ENCODE results near the gene NVL.

The NVL gene

GRCh38 chr1:224301391-224301790, 28.6 kb downstream of the NVL start:
- no peaks in the 10 kb centered on the region for H3K4me1 ChIP-seq (ENCODE audit: insufficient read depth, low read length, poor library complexity, severe bottlenecking)
- no peak overlapping the region for H2AFZ ChIP-seq (ENCODE audit: low read length)
- no peak overlapping the region for H3K4me2 ChIP-seq (ENCODE audit: low read depth, low read length, poor library complexity, severe bottlenecking)
- H3F3A ChIP-seq (ENCODE audit: low read depth), result no peaks in the 10 kb centered on the region
- H3K36me3 ChIP-seq (ENCODE audit: insufficient read depth, low read length), result peaks cover 87% of the 10 kb centered on the region; the same call in 1 of the 2 replicates
- no peaks in the 10 kb centered on the region for H3K27me3 ChIP-seq (ENCODE audit: insufficient read depth, low read length, poor library complexity, severe bottlenecking)
- H3K4me3 ChIP-seq (ENCODE audit: low read length, poor library complexity, severe bottlenecking), result no peak overlapping the region
- H3K9ac ChIP-seq (ENCODE audit: low read depth, low read length, poor library complexity, severe bottlenecking), result no peak overlapping the region
- TF ChIP-seq, protein P1, sequence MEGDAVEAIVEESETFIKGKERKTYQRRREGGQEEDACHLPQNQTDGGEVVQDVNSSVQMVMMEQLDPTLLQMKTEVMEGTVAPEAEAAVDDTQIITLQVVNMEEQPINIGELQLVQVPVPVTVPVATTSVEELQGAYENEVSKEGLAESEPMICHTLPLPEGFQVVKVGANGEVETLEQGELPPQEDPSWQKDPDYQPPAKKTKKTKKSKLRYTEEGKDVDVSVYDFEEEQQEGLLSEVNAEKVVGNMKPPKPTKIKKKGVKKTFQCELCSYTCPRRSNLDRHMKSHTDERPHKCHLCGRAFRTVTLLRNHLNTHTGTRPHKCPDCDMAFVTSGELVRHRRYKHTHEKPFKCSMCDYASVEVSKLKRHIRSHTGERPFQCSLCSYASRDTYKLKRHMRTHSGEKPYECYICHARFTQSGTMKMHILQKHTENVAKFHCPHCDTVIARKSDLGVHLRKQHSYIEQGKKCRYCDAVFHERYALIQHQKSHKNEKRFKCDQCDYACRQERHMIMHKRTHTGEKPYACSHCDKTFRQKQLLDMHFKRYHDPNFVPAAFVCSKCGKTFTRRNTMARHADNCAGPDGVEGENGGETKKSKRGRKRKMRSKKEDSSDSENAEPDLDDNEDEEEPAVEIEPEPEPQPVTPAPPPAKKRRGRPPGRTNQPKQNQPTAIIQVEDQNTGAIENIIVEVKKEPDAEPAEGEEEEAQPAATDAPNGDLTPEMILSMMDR (conservative IDR thresholded peaks at IDR 0.05; ENCODE audit: low read length), result no peak
- no peak for TF ChIP-seq EZH2phosphoT487 (IDR thresholded peaks at IDR 0.05; ENCODE audit: borderline replicate concordance)
- no peaks in the 10 kb centered on the region for H3K79me2 ChIP-seq (ENCODE audit: insufficient read depth, low read length)
- H3K9me2 ChIP-seq (replicated peaks; ENCODE audit: low read depth, low read length), result no peaks in the 10 kb centered on the region
- no peaks in the 10 kb centered on the region for H4K20me1 ChIP-seq (ENCODE audit: insufficient read depth, low read length, poor library complexity, severe bottlenecking)
- H3K9me3 ChIP-seq (ENCODE audit: insufficient read depth, low read depth, low read length), result no peaks in the 10 kb centered on the region

DNA sequence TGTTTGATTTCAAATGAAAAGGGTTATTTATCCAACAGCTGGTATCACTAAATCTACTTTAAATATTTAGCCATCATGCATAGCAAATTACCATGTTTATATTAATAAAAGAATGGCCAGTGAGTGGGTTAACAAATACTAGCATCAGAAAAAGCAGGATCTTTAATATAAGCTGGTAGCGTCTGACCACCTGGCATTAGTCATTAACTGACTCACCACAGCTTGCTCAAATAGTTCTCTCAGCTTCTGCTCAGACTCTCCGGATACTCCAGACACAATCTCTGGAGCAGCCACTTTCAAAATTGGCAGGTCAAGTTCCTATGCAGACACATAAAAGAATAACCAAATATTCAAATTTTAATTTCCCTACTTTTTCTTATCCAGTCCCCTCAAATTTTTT, 29.6 kb downstream of the NVL start:
- Histone ChIP-seq H3K36me3 (ENCODE audit: insufficient read depth, low read length) (peaks cover 87% of the 10 kb centered on the region; the same call in 1 of the 2 replicates), H3K4me1 (ENCODE audit: insufficient read depth, low read length, poor library complexity, severe bottlenecking) (no peaks in the 10 kb centered on the region), H3K27me3 (ENCODE audit: insufficient read depth, low read length, poor library complexity, severe bottlenecking) (no peaks in the 10 kb centered on the region), H4K20me1 (ENCODE audit: insufficient read depth, low read length, poor library complexity, severe bottlenecking) (no peaks in the 10 kb centered on the region), H3K9me2 (replicated peaks; ENCODE audit: low read depth, low read length) (no peaks in the 10 kb centered on the region), H2AFZ (ENCODE audit: low read length) (no peak overlapping the region), H3K4me2 (ENCODE audit: low read depth, low read length, poor library complexity, severe bottlenecking) (no peak overlapping the region), H3K79me2 (ENCODE audit: insufficient read depth, low read length) (no peaks in the 10 kb centered on the region), H3F3A (ENCODE audit: low read depth) (no peaks in the 10 kb centered on the region), H3K9me3 (ENCODE audit: insufficient read depth, low read depth, low read length) (no peaks in the 10 kb centered on the region), H3K9ac (ENCODE audit: low read depth, low read length, poor library complexity, severe bottlenecking) (no peak overlapping the region), H3K4me3 (ENCODE audit: low read length, poor library complexity, severe bottlenecking) (no peak overlapping the region)
- TF ChIP-seq, protein P1 (conservative IDR thresholded peaks at IDR 0.05; ENCODE audit: low read length), result no peak
- no peak for TF ChIP-seq EZH2phosphoT487 (IDR thresholded peaks at IDR 0.05; ENCODE audit: borderline replicate concordance)

DNA sequence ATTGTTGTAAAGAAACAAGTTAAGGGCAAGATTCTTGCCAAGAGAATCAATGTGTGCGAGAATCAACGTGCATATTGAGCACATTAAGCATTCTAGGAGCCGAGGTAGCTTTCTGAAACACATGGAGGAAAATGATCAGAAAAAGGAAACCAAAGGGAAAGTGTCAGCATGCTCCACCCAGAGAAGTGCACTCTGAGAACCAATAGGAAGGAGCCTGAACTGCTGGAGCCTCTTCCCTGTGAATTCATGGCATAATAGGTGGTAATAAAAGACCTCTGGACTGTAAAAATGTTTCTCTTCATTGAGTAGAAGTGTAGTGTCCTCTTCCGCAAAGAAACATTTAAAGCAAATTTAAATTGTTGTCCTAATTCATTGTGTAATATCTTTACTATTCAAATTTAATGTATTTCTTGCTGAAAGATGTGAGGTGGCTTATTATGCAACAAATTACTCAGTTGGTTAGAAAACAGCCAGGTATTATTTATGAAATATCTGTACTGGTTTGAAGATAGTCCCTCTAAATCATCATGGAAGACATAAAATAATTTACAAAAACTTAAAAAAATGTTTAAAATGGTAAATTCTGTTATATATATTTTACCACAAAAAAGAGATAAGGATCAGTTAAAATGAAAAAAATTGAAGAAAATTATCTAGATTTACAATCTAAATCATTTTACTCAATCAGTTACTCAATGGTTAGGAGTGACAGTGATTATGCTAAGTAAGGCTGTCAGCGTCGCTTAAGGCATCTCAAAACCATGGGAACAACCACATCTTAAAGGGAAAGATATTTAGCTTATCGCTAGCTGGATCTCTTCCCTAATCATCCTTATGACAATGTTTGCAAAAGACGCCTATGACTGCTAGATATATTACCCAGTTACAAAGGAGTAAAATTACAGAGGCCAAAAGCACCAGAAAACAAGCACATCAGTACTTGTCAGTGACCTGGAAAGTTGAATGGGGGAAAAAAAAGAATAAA, 31.3 kb downstream of the NVL start:
- no peak overlapping the region for H3K4me3 ChIP-seq (ENCODE audit: low read length, poor library complexity, severe bottlenecking)
- H3K27me3 ChIP-seq (ENCODE audit: insufficient read depth, low read length, poor library complexity, severe bottlenecking), result no peaks in the 10 kb centered on the region
- no peaks in the 10 kb centered on the region for H3F3A ChIP-seq (ENCODE audit: low read depth)
- H4K20me1 ChIP-seq (ENCODE audit: insufficient read depth, low read length, poor library complexity, severe bottlenecking), result no peaks in the 10 kb centered on the region
- H3K9me2 ChIP-seq (replicated peaks; ENCODE audit: low read depth, low read length), result no peaks in the 10 kb centered on the region
- H3K4me1 ChIP-seq (ENCODE audit: insufficient read depth, low read length, poor library complexity, severe bottlenecking), result no peaks in the 10 kb centered on the region
- peaks cover 89% of the 10 kb centered on the region; the same call in 1 of the 2 replicates for H3K36me3 ChIP-seq (ENCODE audit: insufficient read depth, low read length)
- TF ChIP-seq, protein P1 (conservative IDR thresholded peaks at IDR 0.05; ENCODE audit: low read length), result no peak
- TF ChIP-seq EZH2phosphoT487 (IDR thresholded peaks at IDR 0.05; ENCODE audit: borderline replicate concordance), result no peak
- no peak overlapping the region for H3K9ac ChIP-seq (ENCODE audit: low read depth, low read length, poor library complexity, severe bottlenecking)
- no peaks in the 10 kb centered on the region for H3K9me3 ChIP-seq (ENCODE audit: insufficient read depth, low read depth, low read length)
- no peak overlapping the region for H3K4me2 ChIP-seq (ENCODE audit: low read depth, low read length, poor library complexity, severe bottlenecking)
- H2AFZ ChIP-seq (ENCODE audit: low read length), result no peak overlapping the region
- H3K79me2 ChIP-seq (ENCODE audit: insufficient read depth, low read length), result no peaks in the 10 kb centered on the region

All from Loucy (cell line).